Lung (tissue), 12 donors: ENCODE measurements around the gene SEMA3A. TPM values are rescaled to one million over a fixed set of nuclear protein-coding genes. Genes with fewer than 3 reads are reported as not detected.

Source experiments
- ATAC-seq: fragments of 200-7000 bp; cut with Tn5 transposase; one replicate; pipeline ENCODE4 v1.9.1; 2020; ENCODE audit warnings: moderate number of reproducible peaks; ENCODE audit not compliant: insufficient read depth, low FRiP score
- DNase-seq, 3 donors: peaks; one replicate each; pipeline ENCODE4 v3.0.0-alpha.2; 2013 to 2017
- H3K27ac ChIP-seq, 2 donors: one replicate each; pipeline ENCODE4 v1.5.1; 2013; ENCODE audit warnings: mild to moderate bottlenecking in 2 of 2, moderate library complexity in 2 of 2, control low read depth in 1 of 2, inconsistent platforms in 1 of 2, low read depth in 1 of 2, low read length in 1 of 2
- H3K27me3 ChIP-seq, 3 donors: one replicate each; pipeline ENCODE4 v1.5.1; 2013; ENCODE audit warnings: low read length in 2 of 3; ENCODE audit not compliant: control insufficient read depth in 3 of 3, insufficient read depth in 3 of 3
- H3K36me3 ChIP-seq, 4 donors: one replicate each; pipeline ENCODE4 v1.5.1; 2013; ENCODE audit warnings: low read length in 4 of 4, mild to moderate bottlenecking in 1 of 4, moderate library complexity in 1 of 4; ENCODE audit not compliant: control insufficient read depth in 4 of 4, insufficient read depth in 4 of 4
- H3K4me1 ChIP-seq, 5 donors: one replicate each; pipeline ENCODE4 v1.5.1; 2013; ENCODE audit warnings: low read length in 5 of 5, mild to moderate bottlenecking in 2 of 5, moderate library complexity in 1 of 5; ENCODE audit not compliant: control insufficient read depth in 5 of 5, insufficient read depth in 5 of 5
- H3K4me3 ChIP-seq: one replicate; pipeline ENCODE4 v1.5.1; 2013; ENCODE audit warnings: mild to moderate bottlenecking, control low read depth, moderate library complexity
- H3K9ac ChIP-seq, 2 donors: one replicate each; pipeline ENCODE4 v1.5.1; 2013; ENCODE audit warnings: low read length in 2 of 2, control low read depth in 1 of 2; ENCODE audit not compliant: insufficient read depth in 1 of 2
- H3K9me3 ChIP-seq, 4 donors: one replicate each; pipeline ENCODE4 v1.5.1; 2013; ENCODE audit warnings: low read length in 3 of 4, mild to moderate bottlenecking in 1 of 4, moderate library complexity in 1 of 4; ENCODE audit not compliant: control insufficient read depth in 4 of 4, insufficient read depth in 3 of 4
- CTCF ChIP-seq: IDR thresholded peaks from 2 replicates; pipeline ENCODE4 v1.5.1; 2012; ENCODE audit warnings: mild to moderate bottlenecking; ENCODE audit errors: control extremely low read depth, extremely low read depth
- WGBS, 2 donors: extraction: QIAGEN DNeasy Blood & Tissue Kit; methylation state at CpG; one replicate each; pipeline ENCODE4 v1.1.7; 2013; 5-methylcytosine and 5-hydroxymethylcytosine counted together
- polyA plus RNA-seq, 2 donors: library from polyadenylated mRNA; stranded (reverse); fragments of 200-250 nt; gene quantifications; one replicate each; pipeline ENCODE4 v1.2.1, GENCODE V29; 2013
- total RNA-seq, 2 donors: library from RNA; depleted of rRNA in 1 of 2; stranded (reverse); fragments of >200 nt in 1 of 2; gene quantifications; one replicate each; pipeline ENCODE4 v1.2.1, GENCODE V29; 2014 to 2021
- donor health status: control.
- donor health status: control.
- donor health status: Bipolar disorder and iron deficiency.
- donor health status: healthy.
- donor health status: DM: yes; HTN: yes; CAD: no.

The SEMA3A gene
- total and polyA plus RNA-seq, 4 donors = 0.79 to 21.4 (median 5.5) TPM

- H3K9me3 ChIP-seq = no peaks in the 10 kb centered on the region
- DNase-seq (peak in 2 of 3 donors; percentile 65 to 70), ATAC-seq (no peak)
Observed at GRCh38 chr7:83984591-83984990, 210.0 kb downstream of the SEMA3A start.

GRCh38 chr7:83984076-83984475 is 210.5 kb downstream of the SEMA3A start:
- peaks cover 0 to 2% (median 0%) of the 10 kb centered on the region in 4 donors for H3K36me3 ChIP-seq
- H3K27ac ChIP-seq = no peak overlapping the region
- no peak for ATAC-seq
- H3K4me1 ChIP-seq = peaks cover 0 to 12% (median 0%) of the 10 kb centered on the region in 5 donors
- H3K9ac ChIP-seq = no peak overlapping the region
- DNase-seq = peak in 1 of 3 donors; percentile 46
- no peaks in the 10 kb centered on the region for H3K9me3 ChIP-seq
- TF ChIP-seq CTCF = no peak
- WGBS, 2 donors = 48 to 68% methylated on average over 4 of the region's 4 CpGs
- no peaks in the 10 kb centered on the region for H3K27me3 ChIP-seq
- H3K4me3 ChIP-seq = no peak overlapping the region

More at GRCh38 chr7:83984591-83984990, 210.0 kb downstream of the SEMA3A start:
- Histone ChIP-seq H3K4me1 (peaks cover 0 to 12% (median 0%) of the 10 kb centered on the region in 5 donors), H3K27ac (no peak overlapping the region), H3K4me3 (no peak overlapping the region), H3K27me3 (no peaks in the 10 kb centered on the region), H3K36me3 (peaks cover 0 to 2% (median 0%) of the 10 kb centered on the region in 4 donors), H3K9ac (no peak overlapping the region)
- no peak for TF ChIP-seq CTCF

- no peak for DNase-seq
- Histone ChIP-seq H3K9me3 (no peaks in the 10 kb centered on the region), H3K36me3 (peaks cover 0 to 2% (median 0%) of the 10 kb centered on the region in 4 donors), H3K9ac (no peak overlapping the region), H3K4me3 (no peak overlapping the region), H3K27me3 (no peaks in the 10 kb centered on the region), H3K27ac (no peak overlapping the region), H3K4me1 (peaks cover 0 to 12% (median 0%) of the 10 kb centered on the region in 5 donors)
- ATAC-seq = no peak
- no peak for TF ChIP-seq CTCF
- WGBS, 2 donors = 86 to 89% methylated on average over 1 of the region's 1 CpG
Observed at GRCh38 chr7:83983606-83984005, 211.0 kb downstream of the SEMA3A start.

GRCh38 chr7:83976302-83976701 is 218.3 kb downstream of the SEMA3A start:
- peaks cover 0 to 2% (median 1%) of the 10 kb centered on the region in 4 donors for H3K36me3 ChIP-seq
- peak; percentile 50 for TF ChIP-seq CTCF
- H3K4me3 ChIP-seq = no peak overlapping the region
- no peaks in the 10 kb centered on the region for H3K9me3 ChIP-seq
- peak in 2 of 3 donors; percentile 74 to 78 for DNase-seq
- no peaks in the 10 kb centered on the region for H3K27me3 ChIP-seq
- no peak for ATAC-seq
- peaks cover 0 to 13% (median 0%) of the 10 kb centered on the region in 5 donors for H3K4me1 ChIP-seq
- no peak overlapping the region for H3K27ac ChIP-seq
- H3K9ac ChIP-seq = no peak overlapping the region
